Kidney (tissue), 14 donors: ENCODE measurements around the gene DND1. TPM values are rescaled to one million over a fixed set of nuclear protein-coding genes. Genes with fewer than 3 reads are reported as not detected.
A peak's percentile ranks its signal among the peaks of the same experiment; 100 is the strongest.
"Not testable (repeated sequence)": the region's sequence is repeated elsewhere in the genome, so short reads cannot be mapped to it uniquely, and the experiment has no call there.

Experiments used
- DNase-seq, 5 donors: peaks; one replicate each; pipeline ENCODE4 v3.0.0-alpha.2; 2013 to 2020
- FAIRE-seq: peaks from 2 replicates; lab custom pipeline; 2012; peaks lifted over from hg19 to GRCh38; lab: Jason Lieb, UNC
- H3K27ac ChIP-seq, 2 donors: one replicate each; pipeline ENCODE4 v1.7.0; 2013; ENCODE audit warnings: low read depth in 2 of 2, low read length in 2 of 2, inconsistent platforms in 1 of 2
- H3K27me3 ChIP-seq: one replicate; pipeline ENCODE4 v1.7.1; 2013; ENCODE audit warnings: low read length, inconsistent platforms; ENCODE audit not compliant: control insufficient read depth, insufficient read depth
- H3K36me3 ChIP-seq, 3 donors: one replicate each; pipeline versions ENCODE4 v1.7.0 to v1.7.1; 2013; ENCODE audit warnings: low read length in 3 of 3, control low read depth in 1 of 3, inconsistent platforms in 1 of 3; ENCODE audit not compliant: insufficient read depth in 3 of 3, control insufficient read depth in 2 of 3
- H3K4me1 ChIP-seq, 3 donors: one replicate each; pipeline versions ENCODE4 v1.7.0 to v1.7.1; 2013; ENCODE audit warnings: low read length in 3 of 3, inconsistent platforms in 1 of 3, low read depth in 1 of 3; ENCODE audit not compliant: control insufficient read depth in 2 of 3, insufficient read depth in 2 of 3
- H3K4me3 ChIP-seq, 3 donors: one replicate each; pipeline versions ENCODE4 v1.7.0 to v1.8.1; 2013; ENCODE audit warnings: low read length in 3 of 3, control low read depth in 1 of 3, inconsistent platforms in 1 of 3
- H3K9ac ChIP-seq, 3 donors: one replicate each; pipeline versions ENCODE4 v1.7.0 to v1.7.1; 2013; ENCODE audit warnings: low read length in 3 of 3, control low read depth in 1 of 3, inconsistent platforms in 1 of 3
- H3K9me3 ChIP-seq, 3 donors: one replicate each; pipeline versions ENCODE4 v1.7.0 to v1.7.1; 2013; ENCODE audit warnings: low read length in 3 of 3, control low read depth in 1 of 3, inconsistent platforms in 1 of 3; ENCODE audit not compliant: control insufficient read depth in 2 of 3, insufficient read depth in 1 of 3
- intact Hi-C: fragments of 100-400 bp; cut with DNase I; formaldehyde crosslinking; loops from one replicate; pipeline ENCODE4 v1.11.1; 2022
- polyA plus RNA-seq: library from polyadenylated mRNA; stranded (reverse); fragments of 350-450 nt; fragmentation: Illumina TruSeq; extraction: RNeasy Lipid Tissue Mini Kit (QIAGEN cat#74804); gene quantifications from one replicate; pipeline ENCODE4 v1.2.3, GENCODE V29; 2014; ENCODE audit warnings: low read depth, low replicate concordance; ENCODE audit not compliant: insufficient read depth
- total RNA-seq: library from RNA; stranded (reverse); fragmentation: NEBNext Ultra II Directional; extraction: Animal tissue kit (Norgen Biotek cat#: 25700); gene quantifications from one replicate; pipeline ENCODE4 v1.2.1, GENCODE V29; 2021
- TF ChIP-seq, protein P1 (sequence below): IDR thresholded peaks from 3 replicates; pipeline ENCODE4 v1.5.1; 2012; ENCODE audit warnings: mild to moderate bottlenecking, moderate library complexity, borderline replicate concordance; ENCODE audit not compliant: insufficient read depth; ENCODE audit errors: extremely low read depth
- donor health status: control.
- donor health status: control.
- donor health status: control.
- donor health status: control.
- donor health status: control.
- donor health status: DM: yes; HTN: yes; CAD: no.
- donor health status: Normal renal cell carcinoma (clear cell type).

The DND1 gene
- total and polyA plus RNA-seq, 2 donors from 2014 or later, result 0.41 to 1.0 TPM

GRCh38 chr5:140713562-140714094 lies 40.3 kb upstream of the DND1 start:
- Histone ChIP-seq H3K4me1 (no peaks in the 10 kb centered on the region), H3K9me3 (no peaks in the 10 kb centered on the region), H3K36me3 (no peaks in the 10 kb centered on the region), H3K4me3 (no peak overlapping the region), H3K27ac (no peak overlapping the region), H3K27me3 (no peaks in the 10 kb centered on the region), H3K9ac (no peak overlapping the region)
- TF ChIP-seq, protein P1, sequence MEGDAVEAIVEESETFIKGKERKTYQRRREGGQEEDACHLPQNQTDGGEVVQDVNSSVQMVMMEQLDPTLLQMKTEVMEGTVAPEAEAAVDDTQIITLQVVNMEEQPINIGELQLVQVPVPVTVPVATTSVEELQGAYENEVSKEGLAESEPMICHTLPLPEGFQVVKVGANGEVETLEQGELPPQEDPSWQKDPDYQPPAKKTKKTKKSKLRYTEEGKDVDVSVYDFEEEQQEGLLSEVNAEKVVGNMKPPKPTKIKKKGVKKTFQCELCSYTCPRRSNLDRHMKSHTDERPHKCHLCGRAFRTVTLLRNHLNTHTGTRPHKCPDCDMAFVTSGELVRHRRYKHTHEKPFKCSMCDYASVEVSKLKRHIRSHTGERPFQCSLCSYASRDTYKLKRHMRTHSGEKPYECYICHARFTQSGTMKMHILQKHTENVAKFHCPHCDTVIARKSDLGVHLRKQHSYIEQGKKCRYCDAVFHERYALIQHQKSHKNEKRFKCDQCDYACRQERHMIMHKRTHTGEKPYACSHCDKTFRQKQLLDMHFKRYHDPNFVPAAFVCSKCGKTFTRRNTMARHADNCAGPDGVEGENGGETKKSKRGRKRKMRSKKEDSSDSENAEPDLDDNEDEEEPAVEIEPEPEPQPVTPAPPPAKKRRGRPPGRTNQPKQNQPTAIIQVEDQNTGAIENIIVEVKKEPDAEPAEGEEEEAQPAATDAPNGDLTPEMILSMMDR, result no peak
- intact Hi-C loops, result no loop called here
- DNase-seq (no peak), FAIRE-seq (no peak)

- H3K27me3 ChIP-seq, result no peaks in the 10 kb centered on the region
- no peaks in the 10 kb centered on the region for H3K4me1 ChIP-seq
- no peak overlapping the region for H3K9ac ChIP-seq
- H3K9me3 ChIP-seq, result no peaks in the 10 kb centered on the region
- H3K4me3 ChIP-seq, result peak overlapping the region in 2 of 3 donors; percentile 79 to 98
- FAIRE-seq (no peak), DNase-seq (no peak)
- H3K27ac ChIP-seq, result no peak overlapping the region
- intact Hi-C loops, result no loop called here
- TF ChIP-seq, protein P1, result no peak
- H3K36me3 ChIP-seq, result peaks cover 0 to 5% (median 3%) of the 10 kb centered on the region in 3 donors
Observed at GRCh38 chr5:140711794-140712193, 38.4 kb upstream of the DND1 start.

DNA sequence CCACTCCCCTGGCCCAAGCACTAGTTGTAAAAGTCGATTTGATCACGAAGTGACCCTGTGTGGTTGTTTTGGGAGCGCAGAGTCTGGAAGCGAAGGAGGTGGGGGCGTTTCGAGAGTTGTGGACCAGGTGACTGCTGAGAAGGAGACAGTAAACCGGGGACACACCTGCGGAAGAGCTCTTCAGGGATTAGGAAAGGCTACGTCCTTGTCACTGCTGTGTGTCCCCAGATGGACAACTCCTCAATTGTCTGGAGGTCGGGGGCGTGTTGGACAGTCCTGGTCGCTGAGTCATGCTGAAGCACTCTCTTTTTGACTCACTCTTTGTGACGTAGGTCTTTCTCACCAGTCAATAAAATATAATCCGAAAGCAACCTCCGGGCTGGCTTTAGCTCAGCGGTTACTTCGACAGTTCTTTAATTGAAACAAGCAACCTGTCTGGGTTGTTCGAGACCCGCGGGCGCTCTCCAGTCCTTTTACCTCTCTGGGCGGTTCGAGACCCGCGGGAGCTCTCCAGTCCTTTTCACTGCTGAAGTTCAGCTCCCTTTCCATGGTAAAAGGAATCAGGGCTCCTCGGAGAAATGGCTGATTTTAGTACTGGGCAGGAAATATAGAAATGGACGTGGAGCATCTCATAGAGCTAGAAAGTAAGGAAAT lies 37.6 kb upstream of the DND1 start:
- intact Hi-C loops, result no loop called here
- Histone ChIP-seq H3K4me1 (no peaks in the 10 kb centered on the region), H3K4me3 (peak overlapping the region; percentile 79 to 98 (median 96)), H3K9me3 (no peaks in the 10 kb centered on the region), H3K27ac (peak overlapping the region; percentile 90 to 95), H3K9ac (peak overlapping the region; percentile 72 to 95 (median 89)), H3K36me3 (peaks cover 0 to 8% (median 5%) of the 10 kb centered on the region in 3 donors), H3K27me3 (no peaks in the 10 kb centered on the region)
- TF ChIP-seq, protein P1, result no peak
- DNase-seq (peak; percentile 87 to 95 (median 94)), FAIRE-seq (peak; percentile 91)

GRCh38 chr5:140708787-140709186 lies 35.4 kb upstream of the DND1 start:
- H3K9me3 ChIP-seq, intact Hi-C loops, FAIRE-seq, H3K9ac ChIP-seq, H3K4me3 ChIP-seq, H3K27me3 ChIP-seq, DNase-seq, H3K27ac ChIP-seq, H3K4me1 ChIP-seq: not testable (repeated sequence)
- peaks cover 4 to 24% (median 21%) of the 10 kb centered on the region in 3 donors for H3K36me3 ChIP-seq
